Calu3 (cell line): ENCODE measurements around the gene PPP1R27. TPM values are rescaled to one million over a fixed set of nuclear protein-coding genes. Genes with fewer than 3 reads are reported as not detected.

Source experiments
- Bru-seq: library from RNA; stranded (reverse); fragments of 400-500 nt; gene quantifications from one replicate; lab custom pipeline; 2021; lab: Mats Ljungman, UMichigan
- BruChase-seq, 2 experiments: library from RNA; stranded (reverse); fragments of 400-500 nt; gene quantifications; one replicate each; lab custom pipeline; 2021; lab: Mats Ljungman, UMichigan
- BruUV-seq: library from RNA; stranded (reverse); fragments of 400-500 nt; replicated peaks from 2 replicates; lab custom pipeline; 2021; lab: Mats Ljungman, UMichigan
- CTCF ChIA-PET: fragments of 300-600 bp; sonication (Branson Sonifier 250); formaldehyde crosslinking; loops from one replicate; lab custom pipeline; 2022; ENCODE audit warnings: antibody characterized with exemption; lab: Charles Lee
- DNase-seq: peaks from one replicate; pipeline ENCODE4 v3.0.0; 2022
- H3K27ac Mint-ChIP-seq: one replicate; pipeline ENCODE4 v1.8.0; 2022; ENCODE audit warnings: mixed read lengths; ENCODE audit not compliant: unreplicated experiment
- H3K27me3 Mint-ChIP-seq: one replicate; pipeline ENCODE4 v1.8.0; 2022; ENCODE audit warnings: mixed read lengths; ENCODE audit not compliant: unreplicated experiment
- H3K36me3 Mint-ChIP-seq: one replicate; pipeline ENCODE4 v1.8.0; 2022; ENCODE audit warnings: mild to moderate bottlenecking, moderate library complexity, mixed read lengths; ENCODE audit not compliant: insufficient read depth, unreplicated experiment
- H3K4me1 Mint-ChIP-seq: one replicate; pipeline ENCODE4 v1.8.0; 2022; ENCODE audit warnings: mild to moderate bottlenecking, low read depth, mixed read lengths; ENCODE audit not compliant: unreplicated experiment
- H3K4me3 Mint-ChIP-seq: one replicate; pipeline ENCODE4 v1.8.0; 2022; ENCODE audit warnings: mild to moderate bottlenecking, low read depth, moderate library complexity, mixed read lengths; ENCODE audit not compliant: unreplicated experiment
- H3K9me3 Mint-ChIP-seq: one replicate; pipeline ENCODE4 v1.8.0; 2022; ENCODE audit warnings: low read depth, mixed read lengths; ENCODE audit not compliant: unreplicated experiment
- CTCF ChIP-seq: fragments of 200-600 bp; IDR thresholded peaks from one replicate; pipeline ENCODE4 v1.8.0; 2022; ENCODE audit warnings: antibody characterized with exemption; ENCODE audit not compliant: unreplicated experiment
- intact Hi-C: fragments of 100-400 bp; cut with micrococcal nuclease; formaldehyde crosslinking; loops from one replicate; pipeline ENCODE4 v1.10.0; 2022; ENCODE audit not compliant: unreplicated experiment
- long read RNA-seq: library from polyadenylated mRNA; stranded (forward); transcript quantifications from one replicate; pipeline ENCODE4 v2.0.0, GENCODE V29; 2022
- total RNA-seq: library from RNA; stranded (reverse); gene quantifications from 2 replicates; pipeline ENCODE4 v1.2.3, GENCODE V29; 2022

The PPP1R27 gene
- total RNA-seq, result not detected in 2 replicates
- Bru-seq, nascent RNA, result percentile 18 among the genes with signal in this experiment
- BruChase-seq, experiment 1, labeled RNA remaining after a 6-hour chase, result percentile 13 among the genes with signal in this experiment
- BruChase-seq, experiment 2, labeled RNA remaining after a 2-hour chase, result percentile 14 among the genes with signal in this experiment
- long read RNA-seq, partial matches to known transcripts, result 0 of 1 reads
- long read RNA-seq, other reads (novel, unspliced or antisense), result 1 of 1 reads

GRCh38 chr17:81834831-81835267 lies at the start of gene PPP1R27:
TSS of gene PPP1R27 (minus strand) at chr17:81835050. CDS start at chr17:81834953, 97 bp downstream.
- BruUV-seq, result no TSS peak

GRCh38 chr17:81884520-81884919 lies 49.7 kb upstream of the PPP1R27 start:
- CTCF ChIA-PET, result no interaction called here
- no peak overlapping the region for H3K4me3 Mint-ChIP-seq
- TF ChIP-seq CTCF, result no peak
- no peaks in the 10 kb centered on the region for H3K4me1 Mint-ChIP-seq
- no peak overlapping the region for H3K27ac Mint-ChIP-seq
- DNase-seq, result no peak
- H3K36me3 Mint-ChIP-seq, result peaks cover 71% of the 10 kb centered on the region
- no peaks in the 10 kb centered on the region for H3K9me3 Mint-ChIP-seq
- no TSS peak for BruUV-seq
- no peaks in the 10 kb centered on the region for H3K27me3 Mint-ChIP-seq
- intact Hi-C loops, result no loop called here

More at GRCh38 chr17:81834831-81835267, at the start of gene PPP1R27:
- peak within 1 kb of the TSS; percentile 58 for H3K27ac Mint-ChIP-seq
- H3K36me3 Mint-ChIP-seq, result peaks cover 46% of the 10 kb centered on the region
- intact Hi-C loops, result no loop called here
- TF ChIP-seq CTCF, result no peak
- DNase-seq, result no peak
- H3K27me3 Mint-ChIP-seq, result no peaks in the 10 kb centered on the region
- peak within 1 kb of the TSS; percentile 79 for H3K4me3 Mint-ChIP-seq
- H3K4me1 Mint-ChIP-seq, result peaks cover 10% of the 10 kb centered on the region
- H3K9me3 Mint-ChIP-seq, result no peaks in the 10 kb centered on the region
- CTCF ChIA-PET, result no interaction called here

GRCh38 chr17:81879121-81879520 lies 44.3 kb upstream of the PPP1R27 start:
- Mint-ChIP-seq H3K4me1 (no peaks in the 10 kb centered on the region), H3K4me3 (no peak overlapping the region), H3K9me3 (no peaks in the 10 kb centered on the region), H3K36me3 (peaks cover 49% of the 10 kb centered on the region), H3K27me3 (no peaks in the 10 kb centered on the region), H3K27ac (peak overlapping the region; percentile 20)
- intact Hi-C loops, result no loop called here
- no peak for DNase-seq
- no peak for TF ChIP-seq CTCF
- BruUV-seq, result no TSS peak
- CTCF ChIA-PET, result no interaction called here

- no peak for DNase-seq
- Mint-ChIP-seq H3K4me3 (no peak overlapping the region), H3K36me3 (peaks cover 52% of the 10 kb centered on the region), H3K27me3 (no peaks in the 10 kb centered on the region), H3K9me3 (no peaks in the 10 kb centered on the region), H3K27ac (no peak overlapping the region), H3K4me1 (peaks cover under 1% of the 10 kb centered on the region)
- intact Hi-C loops, result no loop called here
- no peak for TF ChIP-seq CTCF
- CTCF ChIA-PET, result no interaction called here
- BruUV-seq, result no TSS peak
These were observed 43.4 kb upstream of the PPP1R27 start for GRCh38 chr17:81878294-81878693.
